HEK293T (cell line): ENCODE measurements around the gene EGFR.

Experiments used
- CTCF ChIA-PET: fragments of 350-600 bp; formaldehyde crosslinking; extraction: SDS; loops from one replicate; lab custom pipeline; 2021; ENCODE audit warnings: antibody characterized with exemption, inconsistent platforms; lab: Yijun Ruan, JAX
- POLR2A ChIA-PET: fragments of 350-600 bp; formaldehyde crosslinking; extraction: SDS; loops from one replicate; lab custom pipeline; 2020; ENCODE audit warnings: antibody characterized with exemption, inconsistent platforms; lab: Yijun Ruan, JAX
- DNase-seq: peaks from one replicate; pipeline ENCODE4 v3.0.0; 2012; ENCODE audit warnings: mixed read lengths; ENCODE audit errors: extremely low spot score
- ARNT ChIP-seq: fragments of 450-650 bp; IDR thresholded peaks from 2 replicates; pipeline ENCODE4 v1.6.1; 2017; ENCODE audit warnings: mild to moderate bottlenecking
- BHLHE40 ChIP-seq: fragments of 450-650 bp; IDR thresholded peaks from 2 replicates; pipeline ENCODE4 v1.6.1; 2016; ENCODE audit warnings: mild to moderate bottlenecking, moderate library complexity, borderline replicate concordance
- CTBP1 ChIP-seq: fragments of 450-650 bp; IDR thresholded peaks from 2 replicates; pipeline ENCODE4 v1.6.1; 2016; ENCODE audit warnings: borderline replicate concordance
- ELF4 ChIP-seq: fragments of 450-650 bp; IDR thresholded peaks from 2 replicates; pipeline ENCODE4 v1.6.1; 2017; ENCODE audit warnings: antibody characterized with exemption
- FOXA1 ChIP-seq: fragments of 450-650 bp; IDR thresholded peaks from 2 replicates; pipeline ENCODE4 v1.6.1; 2016; ENCODE audit warnings: mild to moderate bottlenecking
- FOXK2 ChIP-seq: fragments of 450-650 bp; IDR thresholded peaks from 2 replicates; pipeline ENCODE4 v1.6.1; 2016; ENCODE audit warnings: mild to moderate bottlenecking
- FOXM1 ChIP-seq: fragments of 450-650 bp; IDR thresholded peaks from 2 replicates; pipeline ENCODE4 v1.6.1; 2017; ENCODE audit warnings: mild to moderate bottlenecking, borderline replicate concordance
- HDGF ChIP-seq: fragments of 450-650 bp; IDR thresholded peaks from 2 replicates; pipeline ENCODE4 v1.6.1; 2017; ENCODE audit warnings: antibody characterized with exemption, borderline replicate concordance
- L3MBTL2 ChIP-seq: fragments of 450-650 bp; conservative IDR thresholded peaks from 2 replicates; pipeline ENCODE4 v1.6.1; 2016; ENCODE audit warnings: mild to moderate bottlenecking
- LEF1 ChIP-seq: fragments of 450-650 bp; IDR thresholded peaks from 2 replicates; pipeline ENCODE4 v1.6.1; 2017; ENCODE audit warnings: mild to moderate bottlenecking, borderline replicate concordance
- NFRKB ChIP-seq: fragments of 450-650 bp; IDR thresholded peaks from 2 replicates; pipeline ENCODE4 v1.6.1; 2016; ENCODE audit warnings: mild to moderate bottlenecking, moderate library complexity
- SP1 ChIP-seq: fragments of 450-650 bp; IDR thresholded peaks from 2 replicates; pipeline ENCODE4 v1.6.1; 2017
- SUZ12 ChIP-seq: fragments of 450-650 bp; IDR thresholded peaks from 2 replicates; pipeline ENCODE4 v1.6.1; 2016; ENCODE audit warnings: mild to moderate bottlenecking
- TARDBP ChIP-seq: fragments of 450-650 bp; IDR thresholded peaks from 2 replicates; pipeline ENCODE4 v1.6.1; 2016
- ZNF384 ChIP-seq: fragments of 450-650 bp; IDR thresholded peaks from 2 replicates; pipeline ENCODE4 v1.6.1; 2016
- TF ChIP-seq, protein P1 (sequence below): fragments of 450-650 bp; IDR thresholded peaks from 2 replicates; pipeline ENCODE4 v1.6.1; 2016

Gene EGFR

GRCh38 chr7:55207436-55208125 is 188.8 kb downstream of the EGFR start:
- ChIA-PET POLR2A (interaction anchor here (1.2 kb wide), 1 partner anchor 449 kb away, joined by 3 read pairs; the partner anchor contains the start of gene SEC61G), CTCF (no interaction called here)
- no peak for DNase-seq
- TF ChIP-seq SUZ12 (no peak), CTBP1 (no peak), ELF4 (no peak), TARDBP (no peak), HDGF (no peak), BHLHE40 (no peak), NFRKB (no peak), FOXM1 (no peak), L3MBTL2 (no peak)
- TF ChIP-seq, protein P1, sequence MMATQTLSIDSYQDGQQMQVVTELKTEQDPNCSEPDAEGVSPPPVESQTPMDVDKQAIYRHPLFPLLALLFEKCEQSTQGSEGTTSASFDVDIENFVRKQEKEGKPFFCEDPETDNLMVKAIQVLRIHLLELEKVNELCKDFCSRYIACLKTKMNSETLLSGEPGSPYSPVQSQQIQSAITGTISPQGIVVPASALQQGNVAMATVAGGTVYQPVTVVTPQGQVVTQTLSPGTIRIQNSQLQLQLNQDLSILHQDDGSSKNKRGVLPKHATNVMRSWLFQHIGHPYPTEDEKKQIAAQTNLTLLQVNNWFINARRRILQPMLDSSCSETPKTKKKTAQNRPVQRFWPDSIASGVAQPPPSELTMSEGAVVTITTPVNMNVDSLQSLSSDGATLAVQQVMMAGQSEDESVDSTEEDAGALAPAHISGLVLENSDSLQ, result no peak

DNA sequence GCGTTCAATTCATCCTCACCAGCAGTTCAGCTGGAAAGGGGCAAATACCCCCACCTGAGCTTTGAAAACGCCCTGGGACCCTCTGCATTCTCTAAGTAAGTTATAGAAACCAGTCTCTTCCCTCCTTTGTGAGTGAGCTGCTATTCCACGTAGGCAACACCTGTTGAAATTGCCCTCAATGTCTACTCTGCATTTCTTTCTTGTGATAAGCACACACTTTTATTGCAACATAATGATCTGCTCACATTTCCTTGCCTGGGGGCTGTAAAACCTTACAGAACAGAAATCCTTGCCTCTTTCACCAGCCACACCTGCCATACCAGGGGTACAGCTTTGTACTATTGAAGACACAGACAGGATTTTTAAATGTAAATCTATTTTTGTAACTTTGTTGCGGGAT is 190.5 kb downstream of the EGFR start:
- no peak for TF ChIP-seq SP1
- TF ChIP-seq BHLHE40, result no peak
- TF ChIP-seq HDGF, result no peak
- TF ChIP-seq FOXA1, result no peak
- no peak for TF ChIP-seq ZNF384
- no peak for TF ChIP-seq TARDBP
- no peak for TF ChIP-seq ELF4
- TF ChIP-seq CTBP1, result no peak
- TF ChIP-seq L3MBTL2, result no peak
- no peak for TF ChIP-seq LEF1
- TF ChIP-seq SUZ12, result no peak
- TF ChIP-seq, protein P1, result no peak
- no peak for TF ChIP-seq FOXM1
- no peak for TF ChIP-seq NFRKB
- TF ChIP-seq ARNT, result no peak
- DNase-seq, result no peak
- POLR2A ChIA-PET, result no interaction called here
- CTCF ChIA-PET, result no interaction called here

DNA sequence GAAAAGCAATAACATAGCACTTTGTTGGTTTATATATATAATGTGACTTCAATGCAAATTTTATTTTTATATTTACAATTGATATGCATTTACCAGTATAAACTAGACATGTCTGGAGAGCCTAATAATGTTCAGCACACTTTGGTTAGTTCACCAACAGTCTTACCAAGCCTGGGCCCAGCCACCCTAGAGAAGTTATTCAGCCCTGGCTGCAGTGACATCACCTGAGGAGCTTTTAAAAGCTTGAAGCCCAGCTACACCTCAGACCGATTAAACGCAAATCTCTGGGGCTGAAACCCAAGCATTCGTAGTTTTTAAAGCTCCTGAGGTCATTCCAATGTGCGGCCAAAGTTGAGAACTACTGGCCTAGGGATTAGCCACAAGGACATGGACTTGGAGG is 191.4 kb downstream of the EGFR start:
- DNase-seq, result no peak
- ChIA-PET CTCF (no interaction called here), POLR2A (no interaction called here)
- no peak for TF ChIP-seq FOXM1
- no peak for TF ChIP-seq TARDBP
- no peak for TF ChIP-seq CTBP1
- TF ChIP-seq HDGF, result no peak
- TF ChIP-seq SP1, result no peak
- TF ChIP-seq FOXA1, result no peak
- TF ChIP-seq, protein P1, result no peak
- TF ChIP-seq NFRKB, result no peak
- no peak for TF ChIP-seq L3MBTL2
- no peak for TF ChIP-seq ARNT
- TF ChIP-seq BHLHE40, result no peak
- TF ChIP-seq SUZ12, result no peak
- TF ChIP-seq LEF1, result no peak
- no peak for TF ChIP-seq ELF4
- TF ChIP-seq FOXK2, result no peak
- no peak for TF ChIP-seq ZNF384

DNA sequence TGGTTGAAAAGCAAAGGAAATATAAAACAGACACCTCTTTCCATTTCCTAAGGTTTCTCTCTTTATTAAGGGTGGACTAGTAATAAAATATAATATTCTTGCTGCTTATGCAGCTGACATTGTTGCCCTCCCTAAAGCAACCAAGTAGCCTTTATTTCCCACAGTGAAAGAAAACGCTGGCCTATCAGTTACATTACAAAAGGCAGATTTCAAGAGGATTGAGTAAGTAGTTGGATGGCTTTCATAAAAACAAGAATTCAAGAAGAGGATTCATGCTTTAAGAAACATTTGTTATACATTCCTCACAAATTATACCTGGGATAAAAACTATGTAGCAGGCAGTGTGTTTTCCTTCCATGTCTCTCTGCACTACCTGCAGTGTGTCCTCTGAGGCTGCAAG is 191.9 kb downstream of the EGFR start:
- ChIA-PET CTCF (no interaction called here), POLR2A (no interaction called here)
- no peak for DNase-seq
- TF ChIP-seq HDGF, result no peak
- TF ChIP-seq CTBP1, result no peak
- no peak for TF ChIP-seq FOXK2
- no peak for TF ChIP-seq ELF4
- no peak for TF ChIP-seq NFRKB
- TF ChIP-seq SP1, result no peak
- TF ChIP-seq ARNT, result no peak
- no peak for TF ChIP-seq FOXA1
- no peak for TF ChIP-seq LEF1
- no peak for TF ChIP-seq BHLHE40
- TF ChIP-seq, protein P1, result no peak
- TF ChIP-seq ZNF384, result no peak
- no peak for TF ChIP-seq TARDBP
- no peak for TF ChIP-seq L3MBTL2
- TF ChIP-seq SUZ12, result no peak
- TF ChIP-seq FOXM1, result no peak

GRCh38 chr7:55211726-55212125 is 192.9 kb downstream of the EGFR start:
- TF ChIP-seq FOXK2, result no peak
- TF ChIP-seq SP1, result no peak
- no peak for TF ChIP-seq ZNF384
- no peak for TF ChIP-seq NFRKB
- TF ChIP-seq L3MBTL2, result no peak
- no peak for TF ChIP-seq FOXM1
- TF ChIP-seq, protein P1, result no peak
- TF ChIP-seq HDGF, result no peak
- TF ChIP-seq FOXA1, result no peak
- CTCF ChIA-PET, result interaction anchor here (0.5 kb wide), 1 partner anchor 204 kb away, joined by 4 read pairs; no protein-coding TSS in a partner anchor
- POLR2A ChIA-PET, result no interaction called here
- DNase-seq, result no peak
